DOHH2 (cell line): Measurements from ENCODE around the gene KLHL42.

ENCODE experiments used
- EZH2phosphoT487 ChIP-seq: fragments of 200-600 bp; sonication (generic); IDR thresholded peaks from 2 replicates; pipeline ENCODE4 v1.6.1; 2017; ENCODE audit warnings: borderline replicate concordance, mild to moderate bottlenecking, antibody characterized with exemption, low read length, moderate library complexity, mixed read lengths
- TF ChIP-seq, protein P1 (sequence below): fragments of 200-600 bp; sonication (generic); IDR thresholded peaks from one replicate; pipeline ENCODE4 v1.5.1; 2014; ENCODE audit warnings: antibody characterized with exemption, mild to moderate bottlenecking, low read depth, low read length; ENCODE audit not compliant: poor library complexity, severe bottlenecking

DNA sequence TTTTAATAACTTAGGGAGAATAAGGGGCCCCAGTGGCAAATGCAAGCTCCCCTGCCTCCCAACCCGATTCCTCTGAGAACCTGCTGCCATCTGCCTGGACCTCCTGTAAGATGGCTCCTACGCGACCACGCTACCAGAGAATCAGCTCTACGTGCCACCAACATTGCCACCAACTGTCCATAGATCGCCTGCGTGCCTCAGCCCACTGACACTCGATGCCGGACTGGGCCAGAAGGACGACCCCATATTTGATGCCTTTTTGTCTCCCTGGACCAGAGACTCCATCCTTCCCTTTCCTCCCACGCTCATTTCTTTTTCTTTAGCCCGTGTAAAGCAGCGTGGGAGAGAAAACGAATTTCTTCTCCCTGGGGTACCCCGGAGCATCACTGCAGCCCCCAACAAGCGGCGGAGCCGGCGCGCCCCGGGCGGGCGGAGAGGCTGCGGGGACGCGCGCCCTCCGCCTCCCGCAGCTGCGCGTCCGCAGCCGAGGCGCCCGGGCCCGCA is 565 bp upstream of the KLHL42 start:
- TF ChIP-seq, protein P1, sequence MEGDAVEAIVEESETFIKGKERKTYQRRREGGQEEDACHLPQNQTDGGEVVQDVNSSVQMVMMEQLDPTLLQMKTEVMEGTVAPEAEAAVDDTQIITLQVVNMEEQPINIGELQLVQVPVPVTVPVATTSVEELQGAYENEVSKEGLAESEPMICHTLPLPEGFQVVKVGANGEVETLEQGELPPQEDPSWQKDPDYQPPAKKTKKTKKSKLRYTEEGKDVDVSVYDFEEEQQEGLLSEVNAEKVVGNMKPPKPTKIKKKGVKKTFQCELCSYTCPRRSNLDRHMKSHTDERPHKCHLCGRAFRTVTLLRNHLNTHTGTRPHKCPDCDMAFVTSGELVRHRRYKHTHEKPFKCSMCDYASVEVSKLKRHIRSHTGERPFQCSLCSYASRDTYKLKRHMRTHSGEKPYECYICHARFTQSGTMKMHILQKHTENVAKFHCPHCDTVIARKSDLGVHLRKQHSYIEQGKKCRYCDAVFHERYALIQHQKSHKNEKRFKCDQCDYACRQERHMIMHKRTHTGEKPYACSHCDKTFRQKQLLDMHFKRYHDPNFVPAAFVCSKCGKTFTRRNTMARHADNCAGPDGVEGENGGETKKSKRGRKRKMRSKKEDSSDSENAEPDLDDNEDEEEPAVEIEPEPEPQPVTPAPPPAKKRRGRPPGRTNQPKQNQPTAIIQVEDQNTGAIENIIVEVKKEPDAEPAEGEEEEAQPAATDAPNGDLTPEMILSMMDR = no peak
- no peak for TF ChIP-seq EZH2phosphoT487
